RPMI8226 (cell line): ENCODE data around the gene SNAPIN.
"Not testable (repeated sequence)": the region's sequence is repeated elsewhere in the genome, so short reads cannot be mapped to it uniquely, and the experiment has no call there.

Source experiments
- DNase-seq: peaks from one replicate; pipeline ENCODE4 v3.0.0-alpha.2; 2015

Gene SNAPIN

GRCh38 chr1:153627715-153628626 lies 30.5 kb upstream of the SNAPIN start, which contains the start of gene S100A1:
TSS of gene S100A1 (plus strand) at chr1:153628434. CDS start at chr1:153630522, 2,088 bp downstream.
- peak; percentile 30 for DNase-seq

GRCh38 chr1:153628638-153629342 lies 29.7 kb upstream of the SNAPIN start:
- DNase-seq = no peak

GRCh38 chr1:153629343-153629665 lies 29.2 kb upstream of the SNAPIN start:
- no peak for DNase-seq

- no peak for DNase-seq
Observed at GRCh38 chr1:153629971-153630370, 28.5 kb upstream of the SNAPIN start.

- DNase-seq = no peak
Observed at GRCh38 chr1:153630384-153630783, 28.1 kb upstream of the SNAPIN start.

GRCh38 chr1:153631047-153632022 lies 27.2 kb upstream of the SNAPIN start:
- DNase-seq = no peak

- no peak for DNase-seq
Observed at GRCh38 chr1:153633161-153633753, 25.2 kb upstream of the SNAPIN start.

- DNase-seq = peak; percentile 99
Observed at GRCh38 chr1:153633754-153634665, 24.5 kb upstream of the SNAPIN start, which contains the start of gene CHTOP. TSS of gene CHTOP (plus strand) at chr1:153634066. CDS start at chr1:153636589, 2,523 bp downstream.

GRCh38 chr1:153635872-153636271 lies 22.6 kb upstream of the SNAPIN start:
- DNase-seq = no peak

- DNase-seq = no peak
Observed at GRCh38 chr1:153636312-153636711, 22.2 kb upstream of the SNAPIN start.

- no peak for DNase-seq
Observed at GRCh38 chr1:153638261-153638660, 20.2 kb upstream of the SNAPIN start.

GRCh38 chr1:153639280-153639679 lies 19.2 kb upstream of the SNAPIN start:
- no peak for DNase-seq

GRCh38 chr1:153640213-153640612 lies 18.3 kb upstream of the SNAPIN start:
- not testable (repeated sequence) for DNase-seq

- no peak for DNase-seq
Observed at GRCh38 chr1:153640861-153641260, 17.6 kb upstream of the SNAPIN start.

- DNase-seq = no peak
Observed at GRCh38 chr1:153642161-153642560, 16.3 kb upstream of the SNAPIN start.

GRCh38 chr1:153643100-153643499 lies 15.4 kb upstream of the SNAPIN start:
- no peak for DNase-seq

- no peak for DNase-seq
Observed at GRCh38 chr1:153643816-153644215, 14.7 kb upstream of the SNAPIN start.

GRCh38 chr1:153646672-153647345 lies 11.7 kb upstream of the SNAPIN start:
- DNase-seq = no peak

GRCh38 chr1:153647346-153647714 lies 11.2 kb upstream of the SNAPIN start:
- DNase-seq = no peak

GRCh38 chr1:153648000-153648643 lies 10.4 kb upstream of the SNAPIN start:
- DNase-seq = no peak
